ENCODE measurements around the gene PIP5K1C. TPM values are rescaled to one million over a fixed set of nuclear protein-coding genes. Genes with fewer than 3 reads are reported as not detected.

Gene PIP5K1C
- total RNA-seq, 1 donor from 2014 or later, result 42.0 TPM

- Mint-ChIP-seq H3K9me3 (ENCODE audit: unreplicated experiment) (no peaks in the 10 kb centered on the region), H3K27ac (ENCODE audit: unreplicated experiment) (no peak overlapping the region), H3K36me3 (ENCODE audit: low read depth, unreplicated experiment) (no peaks in the 10 kb centered on the region), H3K27me3 (ENCODE audit: low read depth, unreplicated experiment) (peaks cover 11% of the 10 kb centered on the region), H3K4me1 (ENCODE audit: low read depth, unreplicated experiment) (no peaks in the 10 kb centered on the region), H3K4me3 (ENCODE audit: unreplicated experiment) (no peak overlapping the region)
- Histone ChIP-seq H3K79me2 (ENCODE audit: insufficient read depth, low read length) (no peaks in the 10 kb centered on the region), H3K27ac (ENCODE audit: low read depth, low read length) (no peak overlapping the region), H3K4me1 (ENCODE audit: insufficient read depth, low read length) (no peaks in the 10 kb centered on the region), H2AFZ (ENCODE audit: low read depth, low read length) (no peak overlapping the region), H3K4me3 (ENCODE audit: insufficient read depth, low read depth, low read length) (no peak overlapping the region), H3K4me2 (ENCODE audit: low read length) (no peak overlapping the region), H3K36me3 (ENCODE audit: insufficient read depth, low read length) (no peaks in the 10 kb centered on the region), H3K27me3 (ENCODE audit: insufficient read depth, low read length) (peaks cover 17% of the 10 kb centered on the region), H3K9me3 (ENCODE audit: insufficient read depth, low read depth, low read length) (no peaks in the 10 kb centered on the region), H4K20me1 (ENCODE audit: insufficient read depth, low read length) (no peaks in the 10 kb centered on the region), H3K9ac (ENCODE audit: low read length) (no peak overlapping the region)
- FAIRE-seq, result no peak
- TF ChIP-seq CTCF (IDR thresholded peaks at IDR 0.05; ENCODE audit: insufficient read depth, low read depth, low read length), result no peak
- peak; percentile 61 for TF ChIP-seq EZH2 (IDR thresholded peaks at IDR 0.05; ENCODE audit: insufficient read depth, low read length)
- DNase-seq (ENCODE audit: low read depth), result peak; percentile 62
Observed at GRCh38 chr19:3721131-3721886, 21.0 kb upstream of the PIP5K1C start.

- TF ChIP-seq EZH2 (IDR thresholded peaks at IDR 0.05; ENCODE audit: insufficient read depth, low read length) (no peak), CTCF (IDR thresholded peaks at IDR 0.05; ENCODE audit: insufficient read depth, low read depth, low read length) (no peak)
- Histone ChIP-seq H3K27me3 (ENCODE audit: insufficient read depth, low read length) (peaks cover 17% of the 10 kb centered on the region), H2AFZ (ENCODE audit: low read depth, low read length) (no peak overlapping the region), H3K4me2 (ENCODE audit: low read length) (no peak overlapping the region), H3K27ac (ENCODE audit: low read depth, low read length) (no peak overlapping the region), H3K4me3 (ENCODE audit: insufficient read depth, low read depth, low read length) (no peak overlapping the region), H3K4me1 (ENCODE audit: insufficient read depth, low read length) (no peaks in the 10 kb centered on the region), H3K79me2 (ENCODE audit: insufficient read depth, low read length) (no peaks in the 10 kb centered on the region), H3K9me3 (ENCODE audit: insufficient read depth, low read depth, low read length) (no peaks in the 10 kb centered on the region), H3K36me3 (ENCODE audit: insufficient read depth, low read length) (no peaks in the 10 kb centered on the region), H4K20me1 (ENCODE audit: insufficient read depth, low read length) (no peaks in the 10 kb centered on the region), H3K9ac (ENCODE audit: low read length) (no peak overlapping the region)
- FAIRE-seq (no peak), DNase-seq (ENCODE audit: low read depth) (no peak)
- Mint-ChIP-seq H3K36me3 (ENCODE audit: low read depth, unreplicated experiment) (no peaks in the 10 kb centered on the region), H3K27ac (ENCODE audit: unreplicated experiment) (no peak overlapping the region), H3K4me3 (ENCODE audit: unreplicated experiment) (no peak overlapping the region), H3K27me3 (ENCODE audit: low read depth, unreplicated experiment) (peaks cover 11% of the 10 kb centered on the region), H3K9me3 (ENCODE audit: unreplicated experiment) (no peaks in the 10 kb centered on the region), H3K4me1 (ENCODE audit: low read depth, unreplicated experiment) (no peaks in the 10 kb centered on the region)
Observed at GRCh38 chr19:3720349-3720917, 20.2 kb upstream of the PIP5K1C start.

GRCh38 chr19:3719868-3720267 lies 19.6 kb upstream of the PIP5K1C start:
- no peak overlapping the region for H3K4me3 Mint-ChIP-seq (ENCODE audit: unreplicated experiment)

More at GRCh38 chr19:3719868-3720267, 19.6 kb upstream of the PIP5K1C start:
- Histone ChIP-seq H3K4me3 (ENCODE audit: insufficient read depth, low read depth, low read length) (no peak overlapping the region), H3K9ac (ENCODE audit: low read length) (no peak overlapping the region), H2AFZ (ENCODE audit: low read depth, low read length) (no peak overlapping the region), H3K27me3 (ENCODE audit: insufficient read depth, low read length) (peaks cover 17% of the 10 kb centered on the region), H4K20me1 (ENCODE audit: insufficient read depth, low read length) (no peaks in the 10 kb centered on the region), H3K79me2 (ENCODE audit: insufficient read depth, low read length) (no peaks in the 10 kb centered on the region), H3K4me2 (ENCODE audit: low read length) (no peak overlapping the region), H3K27ac (ENCODE audit: low read depth, low read length) (no peak overlapping the region), H3K4me1 (ENCODE audit: insufficient read depth, low read length) (no peaks in the 10 kb centered on the region), H3K36me3 (ENCODE audit: insufficient read depth, low read length) (no peaks in the 10 kb centered on the region), H3K9me3 (ENCODE audit: insufficient read depth, low read depth, low read length) (no peaks in the 10 kb centered on the region)
- FAIRE-seq, result no peak
- TF ChIP-seq CTCF (IDR thresholded peaks at IDR 0.05; ENCODE audit: insufficient read depth, low read depth, low read length) (no peak), EZH2 (IDR thresholded peaks at IDR 0.05; ENCODE audit: insufficient read depth, low read length) (no peak)
- Mint-ChIP-seq H3K4me1 (ENCODE audit: low read depth, unreplicated experiment) (no peaks in the 10 kb centered on the region), H3K9me3 (ENCODE audit: unreplicated experiment) (no peaks in the 10 kb centered on the region), H3K27me3 (ENCODE audit: low read depth, unreplicated experiment) (peaks cover 11% of the 10 kb centered on the region), H3K36me3 (ENCODE audit: low read depth, unreplicated experiment) (no peaks in the 10 kb centered on the region), H3K27ac (ENCODE audit: unreplicated experiment) (no peak overlapping the region)
- no peak for DNase-seq (ENCODE audit: low read depth)

Data from astrocyte (in vitro differentiated cells and primary cell).